Measurements from ENCODE around the gene LRRN2. TPM values are rescaled to one million over a fixed set of nuclear protein-coding genes. Genes with fewer than 3 reads are reported as not detected.

Gene LRRN2
- total RNA-seq, 1 experiment from 2014 or later: 5.8 TPM

- no peak overlapping the region for H3T11ph ChIP-seq (ENCODE audit: low read length)
Observed at GRCh38 chr1:204592246-204592948, 93.1 kb downstream of the LRRN2 start.

More at GRCh38 chr1:204592246-204592948, 93.1 kb downstream of the LRRN2 start:
- TF ChIP-seq CTCF (conservative IDR thresholded peaks at IDR 0.05): no peak
- Histone ChIP-seq H2BK120ac (ENCODE audit: low read depth, low read length, poor library complexity, severe bottlenecking) (no peak overlapping the region), H3K14ac (ENCODE audit: insufficient read depth, low read length) (no peak overlapping the region), H2BK5ac (ENCODE audit: insufficient read length, low read length) (no peak overlapping the region), H2BK12ac (ENCODE audit: insufficient read length, low read depth, low read length) (no peak overlapping the region), H2AK5ac (ENCODE audit: insufficient read length, low read length) (no peak overlapping the region), H3K23ac (ENCODE audit: insufficient read length, low read depth, low read length) (no peak overlapping the region), H3K79me2 (ENCODE audit: insufficient read depth, low read length) (no peaks in the 10 kb centered on the region), H3K79me1 (ENCODE audit: insufficient read depth, low read depth, low read length, poor library complexity, severe bottlenecking) (no peaks in the 10 kb centered on the region), H4K8ac (replicated peaks; ENCODE audit: insufficient read length, low read depth, low read length) (no peak overlapping the region), H3K4me1 (ENCODE audit: insufficient read depth, low read length) (peaks cover 5% of the 10 kb centered on the region; the same call in 1 of the 2 replicates), H3K27ac (ENCODE audit: insufficient read length, low read depth, low read length) (no peak overlapping the region), H3K23me2 (ENCODE audit: insufficient read length, low read depth, low read length, poor library complexity, severe bottlenecking) (no peaks in the 10 kb centered on the region), H3K4me2 (ENCODE audit: insufficient read depth, insufficient read length, low read length) (no peak overlapping the region), H4K91ac (ENCODE audit: insufficient read length, low read depth, low read length) (no peak overlapping the region), H2BK20ac (ENCODE audit: low read depth, low read length, poor library complexity, severe bottlenecking) (no peak overlapping the region), H3K9me3 (ENCODE audit: control insufficient read depth, low read depth, low read length) (no peaks in the 10 kb centered on the region), H3K9ac (ENCODE audit: extremely low read depth, insufficient read length, low read length) (no peak overlapping the region), H2BK15ac (ENCODE audit: low read depth, low read length) (no peak overlapping the region), H3K27me3 (ENCODE audit: insufficient read depth, low read length) (no peaks in the 10 kb centered on the region), H4K5ac (ENCODE audit: insufficient read length, low read depth, low read length) (no peak overlapping the region), H3K18ac (ENCODE audit: insufficient read length, low read depth, low read length) (no peak overlapping the region), H3K56ac (ENCODE audit: insufficient read length, low read depth, low read length) (no peak overlapping the region), H3K4ac (ENCODE audit: low read depth, low read length) (no peak overlapping the region), H4K20me1 (ENCODE audit: control insufficient read depth, insufficient read depth, insufficient read length) (no peaks in the 10 kb centered on the region), H2AFZ (ENCODE audit: low read length) (no peak overlapping the region)
- WGBS (ENCODE audit: extremely low coverage, insufficient read length, low lambda C conversion rate): no CpG with 5 or more reads among the region's 10 CpGs
- Mint-ChIP-seq H3K9me3 (no peaks in the 10 kb centered on the region; a peak in 1 of 5 replicates), H3K27me3 (ENCODE audit: low read depth) (peaks cover 2% of the 10 kb centered on the region), H3K36me3 (ENCODE audit: insufficient read depth in 1 of 3, low read depth in 3 of 3) (no peaks in the 10 kb centered on the region), H3K4me1 (peaks cover 26 to 31% of the 10 kb centered on the region in 2 experiments), H3K4me3 (no peak overlapping the region), H3K27ac (no peak overlapping the region)
- no peak for DNase-seq
